Astrocyte (in vitro differentiated cells and primary cell): ENCODE measurements around the gene TSC1. TPM values are rescaled to one million over a fixed set of nuclear protein-coding genes. Genes with fewer than 3 reads are reported as not detected.

ENCODE experiments used
- DNase-seq: peaks from one replicate; pipeline ENCODE4 v3.0.0-alpha.2; 2010; ENCODE audit warnings: low read depth
- FAIRE-seq: peaks from 2 replicates; lab custom pipeline; 2011; peaks lifted over from hg19 to GRCh38; lab: Jason Lieb, UNC
- H2AFZ ChIP-seq: 2 replicates; pipeline ENCODE4 v1.6.0; 2012; ENCODE audit warnings: low read depth, low read length, inconsistent platforms
- H3K27ac ChIP-seq: 2 replicates; pipeline ENCODE4 v1.5.1; 2011; ENCODE audit warnings: low read depth, low read length, inconsistent platforms
- H3K27me3 ChIP-seq: 2 replicates; pipeline ENCODE4 v1.6.0; 2011; ENCODE audit warnings: low read length, inconsistent platforms; ENCODE audit not compliant: insufficient read depth
- H3K36me3 ChIP-seq: 2 replicates; pipeline ENCODE4 v1.5.1; 2011; ENCODE audit warnings: low read length, inconsistent platforms; ENCODE audit not compliant: insufficient read depth
- H3K4me1 ChIP-seq: 2 replicates; pipeline ENCODE4 v1.5.1; 2011; ENCODE audit warnings: low read length, inconsistent platforms; ENCODE audit not compliant: insufficient read depth
- H3K4me2 ChIP-seq: 2 replicates; pipeline ENCODE4 v1.6.0; 2012; ENCODE audit warnings: low read length, inconsistent platforms
- H3K4me3 ChIP-seq: 2 replicates; pipeline ENCODE4 v1.5.1; 2011; ENCODE audit warnings: low read depth, mild to moderate bottlenecking, low read length, inconsistent platforms; ENCODE audit not compliant: insufficient read depth
- H3K79me2 ChIP-seq: 2 replicates; pipeline ENCODE4 v1.6.0; 2012; ENCODE audit warnings: mild to moderate bottlenecking, low read length, inconsistent platforms; ENCODE audit not compliant: insufficient read depth
- H3K9ac ChIP-seq: 2 replicates; pipeline ENCODE4 v1.6.0; 2012; ENCODE audit warnings: mild to moderate bottlenecking, low read length, inconsistent platforms
- H3K9me3 ChIP-seq: 2 replicates; pipeline ENCODE4 v1.5.1; 2012; ENCODE audit warnings: low read depth, mild to moderate bottlenecking, low read length, inconsistent platforms; ENCODE audit not compliant: insufficient read depth
- H4K20me1 ChIP-seq: 2 replicates; pipeline ENCODE4 v1.6.0; 2012; ENCODE audit warnings: low read length, inconsistent platforms; ENCODE audit not compliant: insufficient read depth
- H3K27ac Mint-ChIP-seq: one replicate; pipeline ENCODE4 v1.8.0; 2021; ENCODE audit warnings: mild to moderate bottlenecking, mixed read lengths; ENCODE audit not compliant: unreplicated experiment
- H3K27me3 Mint-ChIP-seq: one replicate; pipeline ENCODE4 v1.8.0; 2021; ENCODE audit warnings: low read depth, mixed read lengths; ENCODE audit not compliant: unreplicated experiment
- H3K36me3 Mint-ChIP-seq: one replicate; pipeline ENCODE4 v1.8.0; 2021; ENCODE audit warnings: low read depth, mixed read lengths; ENCODE audit not compliant: unreplicated experiment
- H3K4me1 Mint-ChIP-seq: one replicate; pipeline ENCODE4 v1.8.0; 2021; ENCODE audit warnings: low read depth, mixed read lengths; ENCODE audit not compliant: unreplicated experiment
- H3K4me3 Mint-ChIP-seq: one replicate; pipeline ENCODE4 v1.8.0; 2021; ENCODE audit warnings: mild to moderate bottlenecking, moderate library complexity, mixed read lengths; ENCODE audit not compliant: unreplicated experiment
- H3K9me3 Mint-ChIP-seq: one replicate; pipeline ENCODE4 v1.8.0; 2021; ENCODE audit warnings: mild to moderate bottlenecking, mixed read lengths; ENCODE audit not compliant: unreplicated experiment
- CTCF ChIP-seq: IDR thresholded peaks from 2 replicates; pipeline ENCODE4 v1.5.1; 2011; ENCODE audit warnings: low read depth, mild to moderate bottlenecking, inconsistent platforms, low read length, moderate library complexity; ENCODE audit not compliant: insufficient read depth
- EZH2 ChIP-seq: IDR thresholded peaks from 2 replicates; pipeline ENCODE4 v1.6.1; 2012; ENCODE audit warnings: mild to moderate bottlenecking, low read length, inconsistent platforms; ENCODE audit not compliant: insufficient read depth
- total RNA-seq: library from RNA; stranded (reverse); gene quantifications from 2 replicates; pipeline ENCODE4 v1.2.1, GENCODE V29; 2021

The TSC1 gene
- total RNA-seq, 1 donor from 2014 or later = 50.6 TPM

DNA sequence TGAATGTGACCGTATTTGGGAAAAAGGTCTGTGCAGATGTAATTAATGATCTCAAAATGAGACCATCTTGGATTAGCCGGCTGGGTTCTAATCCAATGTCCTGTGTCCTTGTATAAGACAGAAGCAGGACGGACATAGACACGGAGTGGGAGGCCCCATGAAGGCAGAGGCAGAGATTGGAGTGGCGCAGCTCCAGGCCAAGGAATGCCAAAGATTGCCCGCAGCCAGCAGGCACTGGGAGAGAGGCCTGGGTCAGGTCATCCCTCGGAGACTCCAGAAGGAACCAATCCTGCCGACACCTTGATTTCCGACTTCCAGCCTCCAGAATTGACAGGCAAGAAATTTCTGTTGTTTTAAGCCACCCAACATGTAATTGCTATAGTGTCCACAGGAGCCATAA, 21.1 kb upstream of the TSC1 start:
- Histone ChIP-seq H3K4me1 (no peaks in the 10 kb centered on the region), H2AFZ (no peak overlapping the region), H3K79me2 (no peaks in the 10 kb centered on the region), H3K27ac (no peak overlapping the region), H3K9ac (no peak overlapping the region), H3K9me3 (no peaks in the 10 kb centered on the region), H3K36me3 (no peaks in the 10 kb centered on the region), H4K20me1 (no peaks in the 10 kb centered on the region), H3K4me2 (no peak overlapping the region), H3K4me3 (no peak overlapping the region), H3K27me3 (peaks cover 30% of the 10 kb centered on the region)
- H3K4me3 Mint-ChIP-seq = no peak overlapping the region
- H3K36me3 Mint-ChIP-seq = no peaks in the 10 kb centered on the region
- TF ChIP-seq EZH2 (no peak), CTCF (no peak)
- FAIRE-seq = no peak
- peaks cover 2% of the 10 kb centered on the region for H3K9me3 Mint-ChIP-seq
- DNase-seq = no peak
- no peak overlapping the region for H3K27ac Mint-ChIP-seq
- peaks cover 28% of the 10 kb centered on the region for H3K27me3 Mint-ChIP-seq
- H3K4me1 Mint-ChIP-seq = no peaks in the 10 kb centered on the region

DNA sequence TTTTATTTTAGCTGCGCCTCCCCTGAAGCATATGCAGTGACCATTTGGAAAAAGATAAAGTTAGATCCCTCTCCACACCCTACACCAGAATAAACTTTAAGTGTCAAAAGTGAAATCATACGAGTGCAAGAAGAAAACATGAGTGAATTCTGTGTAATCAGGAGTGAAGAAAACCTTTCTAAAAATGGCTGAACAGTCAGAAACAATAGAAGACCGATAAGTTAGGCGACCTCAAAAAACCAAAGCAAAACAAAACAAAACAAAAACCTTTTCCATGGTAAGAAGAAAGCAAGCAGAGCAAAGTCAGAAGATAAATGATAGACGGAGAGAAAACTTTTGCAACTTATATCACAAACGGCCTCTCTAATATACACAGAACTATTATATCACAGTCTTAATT, 16.6 kb upstream of the TSC1 start:
- peaks cover 23% of the 10 kb centered on the region for H3K27me3 Mint-ChIP-seq
- no peak for DNase-seq
- FAIRE-seq = no peak
- Histone ChIP-seq H4K20me1 (no peaks in the 10 kb centered on the region), H3K27ac (no peak overlapping the region), H3K27me3 (peaks cover 9% of the 10 kb centered on the region), H3K36me3 (no peaks in the 10 kb centered on the region), H3K79me2 (no peaks in the 10 kb centered on the region), H2AFZ (no peak overlapping the region), H3K9me3 (no peaks in the 10 kb centered on the region), H3K4me2 (no peak overlapping the region), H3K4me1 (no peaks in the 10 kb centered on the region), H3K4me3 (no peak overlapping the region), H3K9ac (no peak overlapping the region)
- TF ChIP-seq EZH2 = no peak
- no peak for TF ChIP-seq CTCF
- no peak overlapping the region for H3K4me3 Mint-ChIP-seq
- H3K4me1 Mint-ChIP-seq = no peaks in the 10 kb centered on the region
- peaks cover 1% of the 10 kb centered on the region for H3K36me3 Mint-ChIP-seq
- H3K9me3 Mint-ChIP-seq = peaks cover 12% of the 10 kb centered on the region
- H3K27ac Mint-ChIP-seq = no peak overlapping the region

DNA sequence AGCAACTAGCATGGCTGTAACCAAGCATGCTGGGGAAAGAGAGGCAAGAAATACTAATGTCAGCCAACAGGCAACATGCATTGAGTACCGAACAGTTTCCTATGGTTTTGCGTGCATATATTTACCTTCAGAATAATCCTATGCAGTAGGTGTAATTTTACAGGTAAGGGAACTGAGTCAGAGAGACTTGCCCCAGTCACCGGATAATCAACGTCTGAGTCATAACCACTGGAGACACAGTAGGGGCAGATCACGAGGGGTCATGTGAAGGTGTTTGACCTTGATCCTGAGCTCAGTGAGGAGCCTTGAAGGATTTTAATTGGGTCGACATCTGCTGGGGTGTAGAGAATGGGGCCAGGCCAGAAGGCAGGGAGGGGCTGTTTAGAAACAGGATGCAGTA, 13.4 kb upstream of the TSC1 start:
- Mint-ChIP-seq H3K27ac (no peak overlapping the region), H3K27me3 (peaks cover 21% of the 10 kb centered on the region), H3K36me3 (peaks cover 1% of the 10 kb centered on the region), H3K4me3 (no peak overlapping the region), H3K9me3 (peaks cover 17% of the 10 kb centered on the region), H3K4me1 (no peaks in the 10 kb centered on the region)
- Histone ChIP-seq H3K27me3 (peaks cover 2% of the 10 kb centered on the region), H3K4me3 (no peak overlapping the region), H2AFZ (no peak overlapping the region), H3K9ac (no peak overlapping the region), H3K9me3 (no peaks in the 10 kb centered on the region), H4K20me1 (no peaks in the 10 kb centered on the region), H3K36me3 (no peaks in the 10 kb centered on the region), H3K79me2 (no peaks in the 10 kb centered on the region), H3K4me1 (no peaks in the 10 kb centered on the region), H3K27ac (no peak overlapping the region), H3K4me2 (no peak overlapping the region)
- TF ChIP-seq EZH2 (no peak), CTCF (no peak)
- FAIRE-seq (no peak), DNase-seq (no peak)
